Inflammatory macrophage treated with lipopolysaccharide for 1 hour (primary cell): Measurements from ENCODE around the gene ELL2.
A peak's percentile ranks its signal among the peaks of the same experiment; 100 is the strongest.
"Not testable (repeated sequence)": the region's sequence is repeated elsewhere in the genome, so short reads cannot be mapped to it uniquely, and the experiment has no call there.

Source experiments
- DNase-seq, 2 donors: peaks; one replicate each; pipeline ENCODE4 v3.0.0-alpha.2; 2020 to 2022

ELL2 gene

GRCh38 chr5:95907740-95908706 is 53.6 kb downstream of the ELL2 start:
- no peak for DNase-seq

- DNase-seq = no peak
These were observed 54.5 kb downstream of the ELL2 start for GRCh38 chr5:95907067-95907705.

GRCh38 chr5:95906398-95906797 is 55.3 kb downstream of the ELL2 start:
- DNase-seq = not testable (repeated sequence)

- DNase-seq = no peak
These were observed 56.8 kb downstream of the ELL2 start for GRCh38 chr5:95904827-95905226.

GRCh38 chr5:95903838-95904237 is 57.8 kb downstream of the ELL2 start:
- no peak for DNase-seq

GRCh38 chr5:95901676-95902627 is 59.7 kb downstream of the ELL2 start:
- DNase-seq = peak in 1 of 2 donors; percentile 46

GRCh38 chr5:95900383-95900958 is 61.2 kb downstream of the ELL2 start:
- DNase-seq = no peak

GRCh38 chr5:95899829-95900228 is 61.8 kb downstream of the ELL2 start:
- no peak for DNase-seq

- no peak for DNase-seq
These were observed 62.6 kb downstream of the ELL2 start for GRCh38 chr5:95899006-95899405.

- DNase-seq = no peak
These were observed 65.9 kb downstream of the ELL2 start for GRCh38 chr5:95895771-95896170.

- no peak for DNase-seq
These were observed 66.4 kb downstream of the ELL2 start for GRCh38 chr5:95895251-95895650.

- peak in 1 of 2 donors; percentile 38 for DNase-seq
These were observed 68.8 kb downstream of the ELL2 start for GRCh38 chr5:95892784-95893354.

GRCh38 chr5:95891499-95891898 is 70.2 kb downstream of the ELL2 start:
- peak in 1 of 2 donors; percentile 10 for DNase-seq

- no peak for DNase-seq
These were observed 72.6 kb downstream of the ELL2 start for GRCh38 chr5:95889076-95889475.

- DNase-seq = no peak
These were observed 73.7 kb downstream of the ELL2 start for GRCh38 chr5:95887977-95888376.

- no peak for DNase-seq
These were observed 75.2 kb downstream of the ELL2 start for GRCh38 chr5:95886340-95887044.

GRCh38 chr5:95884511-95884910 is 77.1 kb downstream of the ELL2 start:
- no peak for DNase-seq

GRCh38 chr5:95884017-95884325 is 77.7 kb downstream of the ELL2 start:
- peak; percentile 33 to 42 for DNase-seq

- no peak for DNase-seq
These were observed 78.2 kb downstream of the ELL2 start for GRCh38 chr5:95883185-95884016.

- DNase-seq = no peak
These were observed 79.8 kb downstream of the ELL2 start for GRCh38 chr5:95881833-95882232.
